GM18526 (cell line): Measurements from ENCODE around the gene NPTXR.

Experiments used
- POLR2A ChIP-seq: IDR thresholded peaks from 3 replicates; pipeline ENCODE4 v1.6.1; 2011; ENCODE audit not compliant: insufficient read length; ENCODE audit errors: extremely low read depth

NPTXR gene

GRCh38 chr22:38845004-38845740 is 1.3 kb upstream of the NPTXR start:
- TF ChIP-seq POLR2A = no peak

GRCh38 chr22:38844315-38845003 is 631 bp upstream of the NPTXR start:
- no peak for TF ChIP-seq POLR2A

GRCh38 chr22:38843201-38843656 is 599 bp downstream of the NPTXR start:
- TF ChIP-seq POLR2A = no peak

- TF ChIP-seq POLR2A = no peak
Observed at GRCh38 chr22:38842512-38843200, 1.2 kb downstream of the NPTXR start.

GRCh38 chr22:38841635-38842034 is 2.2 kb downstream of the NPTXR start:
- no peak for TF ChIP-seq POLR2A

GRCh38 chr22:38841211-38841610 is 2.6 kb downstream of the NPTXR start:
- TF ChIP-seq POLR2A = no peak

- no peak for TF ChIP-seq POLR2A
Observed at GRCh38 chr22:38840129-38840528, 3.7 kb downstream of the NPTXR start.

GRCh38 chr22:38839686-38840085 is 4.1 kb downstream of the NPTXR start:
- no peak for TF ChIP-seq POLR2A

- TF ChIP-seq POLR2A = no peak
Observed at GRCh38 chr22:38837414-38837928, 6.4 kb downstream of the NPTXR start.

- no peak for TF ChIP-seq POLR2A
Observed at GRCh38 chr22:38835888-38836301, 7.9 kb downstream of the NPTXR start.

- TF ChIP-seq POLR2A = no peak
Observed at GRCh38 chr22:38834991-38835390, 8.8 kb downstream of the NPTXR start.

GRCh38 chr22:38834215-38834953 is 9.4 kb downstream of the NPTXR start:
- no peak for TF ChIP-seq POLR2A

- TF ChIP-seq POLR2A = no peak
Observed at GRCh38 chr22:38833061-38833460, 10.8 kb downstream of the NPTXR start.

- TF ChIP-seq POLR2A = no peak
Observed at GRCh38 chr22:38832005-38832978, 11.5 kb downstream of the NPTXR start.
